Esophagus muscularis mucosa (tissue), 4 donors: ENCODE data around the gene COMMD4.

Experiments used
- EP300 ChIP-seq: sonication (generic); formaldehyde crosslinking; IDR thresholded peaks from one replicate; pipeline ENCODE4 v1.6.1; 2017; ENCODE audit warnings: antibody characterized with exemption
- POLR2A ChIP-seq: fragments of 450-650 bp; IDR thresholded peaks from one replicate; pipeline ENCODE4 v1.6.1; 2017; ENCODE audit warnings: antibody characterized with exemption, moderate library complexity, mild to moderate bottlenecking, low read depth
- POLR2AphosphoS5 ChIP-seq, 2 donors: sonication (generic); formaldehyde crosslinking; IDR thresholded peaks; one replicate each; pipeline ENCODE4 v1.6.1; 2017; ENCODE audit warnings: antibody characterized with exemption in 2 of 2
- TF ChIP-seq, protein P1 (sequence below), 3 experiments: fragments of 200-600 bp in 2 of 3; fragments of 450-650 bp in 1 of 3; sonication (generic) in 2 of 3; IDR thresholded peaks; one replicate each; pipeline ENCODE4 v1.5.1; 2017 to 2019; ENCODE audit warnings: antibody characterized with exemption in 3 of 3, mild to moderate bottlenecking in 2 of 3, moderate library complexity in 1 of 3

DNA sequence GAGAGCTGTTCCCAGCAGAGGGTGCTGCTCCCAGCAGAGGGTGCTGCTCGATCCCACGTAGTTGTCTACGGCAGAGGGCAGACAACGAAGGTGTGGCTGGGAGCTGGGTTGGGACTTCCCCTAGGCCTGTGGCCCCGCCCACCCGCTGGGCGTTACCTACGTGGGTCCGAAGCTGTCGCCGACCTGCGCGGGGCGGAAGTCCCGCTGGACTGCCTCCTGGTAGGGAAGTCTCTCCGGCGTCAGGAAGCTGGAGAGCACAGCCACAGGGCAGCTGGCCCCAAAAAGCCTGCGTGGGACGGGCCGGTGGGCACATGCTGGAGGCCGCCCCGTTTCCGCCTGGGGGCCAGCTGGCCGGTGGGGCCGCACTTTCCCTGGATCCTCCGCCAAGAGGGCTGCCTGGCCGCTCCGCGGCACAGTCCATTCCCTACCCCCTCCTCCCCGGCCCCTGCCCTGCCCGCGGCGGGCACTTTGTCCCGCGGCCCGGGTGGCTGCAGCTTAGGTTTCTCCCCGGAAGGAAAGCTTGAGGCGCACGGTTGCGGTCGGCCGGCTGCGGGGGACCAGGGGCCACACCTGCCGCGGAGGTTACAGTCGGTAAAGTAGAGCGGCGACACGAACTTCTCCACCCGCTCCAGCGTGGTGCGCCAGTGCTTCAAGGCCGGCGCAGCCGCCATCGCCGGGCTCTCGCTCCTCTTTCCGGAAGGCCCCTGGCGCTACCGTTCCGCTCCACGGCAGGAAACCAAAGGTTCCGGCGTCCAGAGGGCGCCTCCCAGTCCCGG is 32.2 kb downstream of the COMMD4 start, which contains the start of gene MAN2C1:
- TF ChIP-seq, protein P1, sequence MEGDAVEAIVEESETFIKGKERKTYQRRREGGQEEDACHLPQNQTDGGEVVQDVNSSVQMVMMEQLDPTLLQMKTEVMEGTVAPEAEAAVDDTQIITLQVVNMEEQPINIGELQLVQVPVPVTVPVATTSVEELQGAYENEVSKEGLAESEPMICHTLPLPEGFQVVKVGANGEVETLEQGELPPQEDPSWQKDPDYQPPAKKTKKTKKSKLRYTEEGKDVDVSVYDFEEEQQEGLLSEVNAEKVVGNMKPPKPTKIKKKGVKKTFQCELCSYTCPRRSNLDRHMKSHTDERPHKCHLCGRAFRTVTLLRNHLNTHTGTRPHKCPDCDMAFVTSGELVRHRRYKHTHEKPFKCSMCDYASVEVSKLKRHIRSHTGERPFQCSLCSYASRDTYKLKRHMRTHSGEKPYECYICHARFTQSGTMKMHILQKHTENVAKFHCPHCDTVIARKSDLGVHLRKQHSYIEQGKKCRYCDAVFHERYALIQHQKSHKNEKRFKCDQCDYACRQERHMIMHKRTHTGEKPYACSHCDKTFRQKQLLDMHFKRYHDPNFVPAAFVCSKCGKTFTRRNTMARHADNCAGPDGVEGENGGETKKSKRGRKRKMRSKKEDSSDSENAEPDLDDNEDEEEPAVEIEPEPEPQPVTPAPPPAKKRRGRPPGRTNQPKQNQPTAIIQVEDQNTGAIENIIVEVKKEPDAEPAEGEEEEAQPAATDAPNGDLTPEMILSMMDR (IDR thresholded peaks at IDR 0.05), result peak; percentile 73 to 86 (median 79)
- TF ChIP-seq POLR2A (no peak), POLR2AphosphoS5 (IDR thresholded peaks at IDR 0.05) (peak; percentile 91 to 96), EP300 (no peak)
